HG03095 (cell line): ENCODE data around the gene EPS15.
"Not testable (repeated sequence)": the region's sequence is repeated elsewhere in the genome, so short reads cannot be mapped to it uniquely, and the experiment has no call there.

Experiments
- ATAC-seq: cut with Tn5 transposase; IDR thresholded peaks from one replicate; pipeline ENCODE4 v1.9.1; 2021; ENCODE audit warnings: moderate library complexity; ENCODE audit not compliant: unreplicated experiment

Gene EPS15

GRCh38 chr1:51473331-51474115 lies 45.5 kb downstream of the EPS15 start:
- no peak for ATAC-seq

- ATAC-seq = no peak
Measured at GRCh38 chr1:51472359-51472758, 46.7 kb downstream of the EPS15 start.

- ATAC-seq = no peak
Measured at GRCh38 chr1:51469518-51469917, 49.5 kb downstream of the EPS15 start.

GRCh38 chr1:51464828-51465227 lies 54.2 kb downstream of the EPS15 start:
- no peak for ATAC-seq

GRCh38 chr1:51463561-51463960 lies 55.5 kb downstream of the EPS15 start:
- ATAC-seq = no peak

GRCh38 chr1:51462289-51462688 lies 56.8 kb downstream of the EPS15 start:
- not testable (repeated sequence) for ATAC-seq

GRCh38 chr1:51454554-51454953 lies 64.5 kb downstream of the EPS15 start:
- no peak for ATAC-seq

- no peak for ATAC-seq
Measured at GRCh38 chr1:51453010-51453409, 66.1 kb downstream of the EPS15 start.

- not testable (repeated sequence) for ATAC-seq
Measured at GRCh38 chr1:51448844-51449454, 70.1 kb downstream of the EPS15 start.

- no peak for ATAC-seq
Measured at GRCh38 chr1:51445351-51446090, 73.5 kb downstream of the EPS15 start.

- no peak for ATAC-seq
Measured at GRCh38 chr1:51444534-51445192, 74.4 kb downstream of the EPS15 start.

GRCh38 chr1:51444096-51444495 lies 75.0 kb downstream of the EPS15 start:
- ATAC-seq = no peak

- ATAC-seq = no peak
Measured at GRCh38 chr1:51443555-51443954, 75.5 kb downstream of the EPS15 start.

GRCh38 chr1:51442616-51443015 lies 76.5 kb downstream of the EPS15 start:
- no peak for ATAC-seq

GRCh38 chr1:51442198-51442597 lies 76.9 kb downstream of the EPS15 start:
- ATAC-seq = no peak

GRCh38 chr1:51439895-51440294 lies 79.2 kb downstream of the EPS15 start:
- ATAC-seq = no peak

- no peak for ATAC-seq
Measured at GRCh38 chr1:51439053-51439452, 80.0 kb downstream of the EPS15 start.

- not testable (repeated sequence) for ATAC-seq
Measured at GRCh38 chr1:51437391-51437790, 81.7 kb downstream of the EPS15 start.

- ATAC-seq = no peak
Measured at GRCh38 chr1:51435878-51436277, 83.2 kb downstream of the EPS15 start.

- no peak for ATAC-seq
Measured at GRCh38 chr1:51433972-51434510, 85.0 kb downstream of the EPS15 start.
